Amygdala (tissue), 56 donors: ENCODE results near the gene MTX1.
"Not testable (repeated sequence)": the region's sequence is repeated elsewhere in the genome, so short reads cannot be mapped to it uniquely, and the experiment has no call there.

Experiments used
- DNase-seq, 56 donors: peaks; one replicate each; lab custom pipeline; 2025; lab: John Stamatoyannopoulos, UW

The MTX1 gene

DNA sequence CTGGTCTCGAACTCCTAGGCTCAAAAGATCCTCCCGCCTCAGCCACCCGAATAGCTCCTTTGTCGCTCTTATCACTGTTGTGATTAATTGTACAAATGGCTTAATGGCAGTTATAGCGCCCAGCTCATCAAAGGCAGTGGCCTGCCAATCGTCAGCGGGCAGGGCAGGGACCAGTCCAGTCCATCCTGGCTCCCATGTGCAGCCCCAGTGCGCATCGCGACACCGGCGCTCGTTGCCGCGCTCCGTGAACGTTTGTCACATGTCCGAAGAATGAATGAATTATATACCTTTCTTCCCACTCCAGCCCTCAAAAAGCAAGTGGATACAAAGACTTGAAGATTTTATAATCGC is 18.4 kb downstream of the MTX1 start:
- DNase-seq, result peak in 28 of 56 donors; percentile 6 to 69 (median 38)

DNA sequence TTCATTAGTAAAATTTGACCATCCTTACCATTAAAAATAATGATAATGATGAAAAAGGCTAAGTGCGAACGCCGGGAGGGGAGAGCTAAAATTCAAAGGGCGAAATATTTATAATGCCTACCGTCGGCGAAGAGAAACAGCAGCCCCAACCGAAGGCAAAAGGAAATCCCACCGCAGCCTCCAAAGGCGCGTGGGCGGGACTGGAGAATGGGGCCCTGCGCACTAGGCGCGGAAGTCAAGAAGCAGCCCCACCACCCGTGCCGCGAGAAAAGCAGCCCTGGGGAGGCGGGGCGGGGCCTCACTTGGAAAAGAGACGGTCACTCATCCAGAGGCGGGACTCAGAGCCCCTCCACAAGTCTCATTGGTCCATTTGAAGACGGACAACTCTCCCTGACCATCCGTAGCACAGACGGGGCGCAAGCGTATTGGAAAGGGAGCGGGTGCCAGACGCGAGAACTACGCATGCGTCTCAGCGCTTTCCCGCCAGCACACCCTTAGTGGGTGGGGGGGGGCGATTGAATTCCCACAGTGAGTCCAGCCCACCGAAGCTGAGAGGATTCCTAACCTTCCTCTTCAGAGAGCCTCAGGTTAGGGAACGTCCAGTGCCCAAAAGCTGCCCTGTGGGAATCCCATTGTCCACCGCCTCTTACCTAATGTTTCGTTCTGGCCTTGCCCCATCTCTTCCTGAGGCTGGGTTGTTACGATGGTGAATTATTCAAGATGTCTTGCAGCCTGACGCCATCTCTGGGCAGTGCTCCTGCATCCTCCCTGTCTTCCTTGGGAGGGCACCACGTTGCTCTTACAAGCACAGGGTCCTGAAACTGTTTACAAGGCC is 19.0 kb downstream of the MTX1 start:
- peak; percentile 88 to 99 (median 96) for DNase-seq

DNA sequence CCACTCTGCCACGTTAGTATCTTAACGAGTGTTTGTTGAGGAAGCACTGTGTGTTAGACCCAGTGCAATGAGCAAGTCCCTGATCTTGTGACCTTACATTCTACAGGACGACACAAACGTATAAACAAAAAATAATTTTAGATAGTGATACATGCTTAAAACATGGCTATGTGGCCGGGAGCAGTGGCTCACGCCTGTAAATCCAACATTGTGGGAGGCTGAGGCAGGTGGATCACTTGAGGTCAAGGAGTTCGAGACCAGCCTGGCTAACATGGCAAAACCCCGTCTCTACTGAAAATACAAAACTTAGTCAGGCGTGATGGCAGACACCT is 19.6 kb downstream of the MTX1 start:
- no peak for DNase-seq

DNA sequence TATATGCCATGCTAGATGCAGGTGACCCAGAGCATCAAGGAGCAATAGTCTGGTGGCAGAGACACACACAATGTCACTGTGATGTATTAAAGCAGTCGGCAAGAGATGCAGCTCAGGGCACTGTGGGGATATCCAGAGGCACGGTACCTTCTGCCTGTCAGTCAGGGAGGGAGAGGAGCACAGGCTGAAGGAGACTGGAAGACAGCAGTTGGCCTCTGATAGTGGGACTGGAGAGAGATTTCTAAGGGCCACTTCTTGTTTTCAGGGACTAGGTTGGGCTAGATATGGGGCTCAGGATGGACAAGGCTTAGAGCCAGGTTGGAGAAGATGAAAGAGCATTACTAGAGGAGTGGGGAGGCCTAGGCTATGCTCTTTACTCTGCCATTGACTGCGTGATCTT is 22.8 kb downstream of the MTX1 start:
- not testable (repeated sequence) for DNase-seq

DNA sequence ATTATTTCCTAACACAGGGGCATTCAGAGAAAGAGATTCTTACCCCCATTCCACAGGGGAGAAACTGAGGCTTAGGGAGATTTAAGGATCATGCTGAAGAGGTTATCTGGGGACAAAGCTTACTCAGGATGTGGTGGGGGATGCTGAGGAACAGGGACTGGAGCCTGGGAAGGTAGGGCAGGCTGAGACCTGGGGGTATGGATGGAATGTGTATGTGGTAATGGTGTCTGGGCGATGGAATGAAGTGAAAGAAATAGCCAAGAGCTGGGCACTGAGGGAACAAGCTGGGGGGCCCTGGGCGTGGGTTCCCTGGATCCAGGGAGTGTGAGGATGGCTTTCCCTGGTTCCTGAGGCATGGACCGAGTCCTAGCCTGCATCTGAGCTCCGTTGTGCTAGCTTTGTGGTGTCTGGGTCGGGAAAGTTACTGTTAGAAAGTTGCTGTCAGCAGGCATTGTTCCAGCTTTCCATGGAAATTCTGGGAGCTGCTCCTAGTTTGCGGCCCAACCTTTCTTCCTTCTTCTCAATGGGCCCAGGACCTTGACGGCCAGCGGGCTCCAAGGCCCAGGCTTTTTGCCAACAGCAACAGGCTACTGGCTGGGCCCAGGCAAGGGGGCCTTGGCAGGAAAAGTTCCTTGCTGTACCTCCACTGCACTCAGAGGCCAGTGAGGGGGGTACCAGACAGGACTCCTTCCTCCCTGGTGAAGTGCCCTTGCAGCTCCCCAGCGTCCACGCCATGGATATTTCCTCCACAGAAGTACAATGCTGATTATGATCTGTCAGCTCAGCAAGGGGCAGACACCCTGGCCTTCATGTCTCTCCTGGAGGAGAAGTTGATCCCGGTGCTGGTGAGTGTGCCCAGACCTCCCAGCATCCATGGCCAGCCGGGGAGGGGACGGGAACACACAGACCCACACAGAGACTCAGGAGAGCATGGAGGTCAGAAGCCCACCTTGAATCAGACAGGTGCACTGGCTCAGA is 23.8 kb downstream of the MTX1 start:
- peak in 29 of 56 donors; percentile 3 to 67 (median 27) for DNase-seq

DNA sequence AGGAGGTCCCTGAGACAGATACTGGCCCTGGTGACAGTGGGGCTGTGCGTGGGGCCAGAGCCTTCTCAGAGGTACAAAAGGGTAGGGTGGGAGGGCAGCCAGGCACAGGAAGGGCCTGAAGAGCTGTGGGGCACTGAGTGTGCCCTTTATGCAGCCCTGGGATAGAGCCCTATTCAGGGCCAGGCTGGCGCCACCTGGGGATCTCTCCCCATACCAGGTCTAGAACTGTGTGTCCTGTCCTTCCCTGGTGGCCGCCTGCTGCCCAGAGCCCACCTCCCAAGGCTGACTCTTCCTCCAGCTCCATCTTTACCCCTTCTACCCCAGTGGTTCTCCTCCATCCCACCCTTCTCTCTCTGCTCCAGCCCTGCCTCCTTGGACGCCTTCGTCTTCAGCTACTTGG is 25.0 kb downstream of the MTX1 start:
- not testable (repeated sequence) for DNase-seq

DNA sequence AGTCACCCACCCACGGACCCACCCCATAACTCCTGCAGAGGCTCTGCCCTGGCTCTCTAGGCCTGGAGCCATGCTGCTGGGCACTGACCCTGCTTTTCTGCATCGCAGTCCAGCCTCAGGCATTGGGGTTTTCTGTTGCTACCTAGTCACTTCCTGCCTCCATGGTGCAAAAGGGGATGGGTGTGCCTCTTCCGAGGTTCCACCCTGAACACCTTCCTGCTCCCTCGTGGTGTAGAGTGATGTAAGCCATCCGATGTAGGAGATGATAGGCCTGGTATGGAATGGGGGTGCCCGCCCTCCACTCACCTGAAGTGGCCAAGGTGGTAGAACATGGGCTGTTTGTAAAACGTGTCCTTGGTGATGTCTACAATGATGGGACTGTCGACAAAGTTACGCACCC is 26.9 kb downstream of the MTX1 start:
- DNase-seq, result not testable (repeated sequence)

DNA sequence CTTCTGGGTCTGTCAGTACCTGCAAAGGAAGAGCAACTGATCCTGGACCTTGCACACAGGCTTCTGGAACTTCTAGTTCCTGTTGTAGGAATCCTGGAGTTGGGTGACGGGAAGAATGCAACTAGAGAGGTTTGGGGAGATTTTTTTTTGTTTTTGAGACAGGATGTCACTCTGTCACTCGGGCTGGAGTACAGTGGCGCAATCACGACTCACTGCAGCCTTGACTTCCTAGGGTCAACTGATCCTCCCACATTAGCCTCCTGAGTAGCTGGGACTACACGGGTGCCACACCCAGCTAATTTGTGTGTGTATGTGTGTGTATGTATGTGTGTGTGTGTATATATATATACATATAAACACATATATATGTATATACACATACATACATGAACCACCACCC is 28.0 kb downstream of the MTX1 start:
- DNase-seq, result no peak

DNA sequence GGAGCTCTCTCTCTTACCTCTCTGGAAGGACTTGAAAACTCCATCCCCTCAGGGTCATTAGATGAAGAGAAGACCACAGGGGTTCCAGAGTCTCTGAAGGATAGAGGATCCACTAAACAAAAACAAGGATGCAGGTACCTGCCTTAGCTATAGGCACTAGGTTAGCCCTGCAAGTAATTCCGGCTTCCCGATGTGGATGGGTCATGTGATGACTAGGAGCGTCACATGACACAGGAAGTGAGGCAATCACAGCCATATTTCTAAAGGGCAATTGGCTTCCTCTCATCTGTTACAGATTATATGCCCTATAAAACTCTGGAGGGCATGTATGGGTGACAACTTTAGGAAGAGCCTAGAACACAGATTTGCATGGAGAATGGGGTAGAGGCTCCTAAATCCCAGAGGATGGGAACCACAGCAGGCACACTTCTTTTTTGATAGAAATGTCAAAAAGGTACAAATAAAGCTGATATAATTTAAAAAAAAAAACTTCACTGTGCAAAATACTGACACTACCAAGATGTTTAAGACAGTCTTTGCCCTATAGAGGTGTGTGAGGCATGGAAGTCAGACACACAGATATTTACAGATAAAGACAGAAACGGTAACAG is 32.7 kb downstream of the MTX1 start:
- DNase-seq, result peak in 54 of 56 donors; percentile 11 to 91 (median 67)

DNA sequence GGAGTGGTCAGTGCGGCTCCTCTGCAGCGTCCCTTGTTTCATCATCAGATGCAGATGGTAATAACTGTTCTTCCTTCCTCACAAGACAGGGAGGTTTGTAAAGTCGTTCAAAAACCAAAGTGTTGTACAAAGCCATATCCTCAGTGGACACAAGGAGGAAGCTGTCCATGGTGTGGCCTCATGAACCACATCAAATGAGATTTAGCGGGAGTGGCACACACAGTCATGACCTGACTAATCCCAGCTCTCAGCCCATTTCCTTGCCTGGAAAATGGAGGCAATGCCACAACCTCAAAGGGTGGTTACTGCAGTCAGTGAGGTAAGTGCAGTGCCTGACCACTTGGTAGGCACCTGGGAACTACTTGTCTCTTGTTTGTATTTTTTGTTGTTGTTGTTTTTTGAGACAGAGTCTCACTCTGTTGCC is 33.4 kb downstream of the MTX1 start:
- no peak for DNase-seq

DNA sequence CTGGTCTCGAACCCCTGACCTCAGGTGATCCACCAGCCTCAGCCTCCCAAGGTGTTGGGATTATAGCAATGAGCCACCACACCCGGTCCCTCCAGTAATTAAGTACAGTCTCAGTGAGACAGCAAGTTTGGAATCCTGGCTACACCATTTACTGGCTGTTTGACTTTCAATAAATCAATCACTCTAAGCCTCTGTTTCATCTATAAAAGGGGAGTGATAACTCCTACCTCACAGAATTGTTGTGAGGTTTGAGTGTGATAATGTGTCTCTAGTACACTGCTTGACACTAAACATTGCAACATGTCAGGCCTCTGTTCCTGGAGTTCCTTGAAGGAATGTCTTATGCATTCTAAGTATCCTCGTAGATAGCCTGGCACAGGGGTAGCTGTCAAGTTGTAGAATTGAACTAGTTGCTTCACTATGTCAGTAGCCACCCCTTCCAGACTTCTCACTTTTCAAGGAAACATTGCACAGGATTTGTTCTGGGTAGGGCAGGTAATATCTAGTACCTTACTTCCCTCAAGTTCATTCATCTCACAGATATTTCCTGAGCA is 34.4 kb downstream of the MTX1 start:
- no peak for DNase-seq

DNA sequence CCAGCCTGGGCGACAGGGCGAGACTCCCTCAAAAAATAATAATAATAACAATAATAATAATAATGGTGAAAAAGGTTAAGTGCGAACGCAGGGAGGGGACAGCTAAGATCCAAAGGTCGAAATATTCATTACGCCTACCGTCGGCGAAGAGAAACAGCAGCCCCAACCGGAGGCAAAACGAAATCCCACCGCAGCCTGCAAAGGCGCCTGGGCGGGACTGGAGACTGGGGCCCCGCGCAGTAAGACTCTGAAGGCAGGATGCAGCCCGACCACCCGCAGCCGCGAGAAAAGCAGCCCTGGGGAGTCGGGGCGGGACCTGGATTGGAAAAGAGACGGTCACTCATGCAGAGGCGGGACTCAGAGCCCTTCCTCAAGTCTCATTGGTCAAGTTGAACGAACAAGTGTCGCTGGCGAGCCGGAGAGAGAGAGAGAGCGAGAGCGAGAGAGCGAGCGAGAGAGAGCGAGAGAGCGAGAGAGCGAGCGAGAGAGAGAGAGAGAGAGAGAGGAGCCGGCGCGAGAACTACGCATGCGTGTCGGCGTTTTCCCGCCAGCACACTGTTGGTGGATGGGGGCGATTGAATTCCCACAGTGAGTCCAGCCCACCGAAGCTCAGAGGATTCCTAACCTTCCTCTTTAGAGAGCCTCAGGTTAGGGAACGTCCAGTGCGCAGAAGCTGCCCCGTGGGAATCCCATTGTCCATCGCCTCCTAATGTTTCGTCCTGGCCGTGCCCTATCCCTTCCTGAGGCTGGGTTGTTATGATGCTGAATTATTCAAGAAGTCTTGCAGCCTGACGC is 36.1 kb downstream of the MTX1 start:
- peak; percentile 68 to 99 (median 96) for DNase-seq

DNA sequence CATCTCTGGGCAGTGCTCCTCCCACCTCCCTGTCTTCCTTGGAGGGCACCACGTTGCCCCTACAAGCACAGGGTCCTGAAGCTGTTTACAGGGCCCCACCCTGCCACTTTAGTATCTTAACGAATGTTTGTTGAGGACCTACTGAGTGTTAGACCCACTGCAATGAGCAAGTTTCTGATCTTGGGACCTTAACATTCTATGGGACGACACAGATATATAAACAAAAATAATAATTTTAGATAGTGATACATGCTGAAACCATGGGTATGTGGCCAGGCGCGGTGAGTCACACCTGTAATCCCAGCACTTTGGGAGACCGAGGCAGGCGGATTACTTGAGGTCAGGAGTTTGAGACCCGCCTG is 36.6 kb downstream of the MTX1 start:
- DNase-seq, result no peak

DNA sequence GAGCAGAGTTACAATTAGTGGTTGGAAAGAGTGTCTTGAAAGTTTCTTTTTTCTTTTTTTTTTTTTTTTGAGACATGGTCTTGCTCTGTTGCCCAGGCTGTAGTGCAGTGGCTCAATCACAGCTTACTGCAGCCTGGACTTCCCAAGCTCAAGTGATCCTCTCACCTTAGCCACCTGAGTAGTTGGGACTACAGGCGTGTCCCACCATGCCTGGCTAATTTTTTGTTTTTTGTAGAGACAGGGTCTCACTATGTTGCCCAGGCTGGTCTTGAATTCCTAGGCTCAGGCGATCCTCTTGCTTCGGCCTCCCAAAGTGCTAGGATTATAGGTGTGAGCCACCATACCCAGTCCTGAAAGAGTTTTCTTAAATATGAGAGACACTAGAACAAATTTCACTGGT is 38.3 kb downstream of the MTX1 start:
- not testable (repeated sequence) for DNase-seq

DNA sequence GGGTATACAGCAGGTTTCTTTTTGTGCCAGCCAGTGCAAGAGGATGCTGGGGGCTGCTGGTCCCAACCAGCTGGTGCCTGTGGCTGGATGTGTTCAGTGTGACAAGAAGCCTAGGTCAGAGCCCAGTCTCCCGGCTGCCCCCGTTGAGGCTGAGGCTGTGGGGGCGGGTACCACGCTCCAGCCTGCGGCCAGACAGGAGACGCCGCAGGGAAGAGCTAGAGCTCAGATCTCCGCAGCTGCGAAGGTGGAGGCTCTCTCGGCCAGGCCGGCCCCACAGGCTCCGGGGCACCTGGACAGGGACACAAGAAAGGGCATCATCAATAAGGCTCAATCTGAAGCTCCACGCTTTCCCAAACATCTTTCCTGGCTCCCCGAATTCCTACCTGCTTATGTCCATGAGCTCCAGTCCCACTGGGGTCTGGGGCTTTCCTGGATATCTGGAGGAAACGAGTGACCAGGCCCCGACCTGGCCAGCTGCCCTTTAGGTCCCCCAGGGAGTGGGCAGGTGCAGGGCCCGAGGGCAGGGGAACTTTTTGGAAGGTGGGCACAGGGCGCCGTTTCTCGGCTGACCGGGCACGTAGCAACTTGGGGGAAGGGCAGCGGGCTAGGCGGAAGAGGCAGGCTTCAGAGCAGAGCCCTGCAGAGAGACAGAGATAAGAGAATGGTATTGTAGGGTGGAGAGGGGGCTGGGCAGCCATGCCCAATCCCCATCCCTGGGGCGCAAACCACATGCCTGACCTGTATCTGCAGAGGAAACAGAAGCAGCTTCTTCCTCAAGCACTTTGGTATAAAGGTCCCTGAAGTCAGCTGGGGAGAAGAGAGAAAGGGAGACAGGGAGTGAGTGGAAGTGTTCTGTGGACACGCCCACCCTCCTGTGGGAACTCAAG is 39.4 kb downstream of the MTX1 start:
- no peak for DNase-seq

DNA sequence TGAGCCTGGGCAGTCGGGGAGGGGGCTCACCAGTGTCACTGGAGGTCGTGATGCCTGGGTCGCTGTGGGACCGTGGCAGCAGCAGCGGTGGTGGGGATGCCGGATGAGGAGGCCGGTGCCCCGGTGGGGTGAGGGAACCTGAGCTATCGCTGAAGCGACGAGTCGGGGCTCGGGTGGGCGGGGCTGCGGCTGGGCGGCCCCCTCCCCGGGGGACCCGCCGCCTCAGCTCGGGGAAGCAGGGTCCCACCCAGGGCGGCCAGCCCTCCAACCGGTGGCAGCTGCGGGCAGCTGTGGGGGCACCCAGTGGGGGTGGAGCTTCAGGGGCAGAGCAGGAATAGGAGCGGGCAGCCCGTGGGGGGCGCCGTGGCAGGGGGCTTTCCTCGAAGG is 41.7 kb downstream of the MTX1 start:
- no peak for DNase-seq

DNA sequence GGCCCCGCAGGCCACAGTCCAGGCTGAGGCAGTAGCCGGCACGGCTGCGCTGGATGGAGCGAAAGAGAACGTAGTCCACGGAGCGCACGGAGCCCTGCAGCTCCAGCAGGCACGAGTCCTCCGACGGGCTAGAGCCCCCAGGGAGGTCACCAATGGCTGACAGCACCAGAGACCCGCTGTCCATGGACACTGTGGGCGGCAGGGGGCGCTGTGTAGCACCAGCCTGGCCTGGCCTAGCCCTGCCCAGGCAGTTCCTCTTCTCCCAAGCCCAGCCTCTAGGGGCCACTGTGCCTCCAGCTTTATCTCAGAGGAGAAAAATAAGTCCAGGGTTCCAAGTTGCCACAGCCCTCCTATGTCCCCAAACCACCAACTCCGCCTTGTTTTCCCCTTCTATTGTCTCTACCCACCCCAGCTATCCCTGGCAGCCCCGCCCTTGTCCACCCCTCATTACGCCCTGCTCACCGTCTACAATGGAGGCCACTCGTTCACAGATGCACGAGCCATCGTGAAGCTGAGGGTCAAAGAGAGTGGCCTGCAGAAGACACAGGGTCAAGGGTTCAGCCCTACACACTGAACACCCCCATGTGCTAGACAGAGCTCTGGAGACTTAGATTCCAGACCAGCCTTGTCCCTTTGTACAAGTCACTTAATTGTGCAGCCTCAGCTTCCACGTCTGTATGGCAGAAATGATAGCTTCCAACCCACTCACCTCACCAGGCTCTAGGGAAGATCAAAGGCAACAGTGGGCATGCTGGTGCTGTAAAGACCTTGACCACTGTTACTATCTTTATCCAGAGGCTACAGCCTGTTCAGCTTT is 42.3 kb downstream of the MTX1 start:
- peak in 55 of 56 donors; percentile 35 to 94 (median 81) for DNase-seq

DNA sequence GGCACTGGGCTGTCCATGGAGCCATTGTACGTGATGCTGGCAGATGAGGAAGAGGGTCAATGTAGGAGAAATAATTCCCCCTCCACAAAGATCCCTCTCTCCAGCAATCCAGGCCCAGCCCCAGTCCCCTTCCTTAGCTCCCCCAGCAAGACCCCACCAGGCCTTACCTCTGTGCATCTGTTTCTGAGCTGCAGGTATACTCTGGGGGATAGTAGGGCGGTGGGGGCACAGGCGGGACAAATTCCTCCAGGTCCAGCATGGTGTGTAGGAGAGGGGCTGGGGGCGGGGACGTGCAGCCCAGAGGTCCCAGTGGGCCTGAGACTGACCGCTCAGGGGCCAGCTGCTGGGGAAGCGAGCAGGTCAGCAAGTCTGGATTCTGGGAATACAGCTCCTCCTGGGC is 43.1 kb downstream of the MTX1 start:
- DNase-seq, result no peak
